Stimulated activated CD8-positive, alpha-beta memory T cell treated with anti-CD3 and anti-CD28 coated beads, Interleukin-12 subunit alpha, Interleukin-12 subunit beta, amount 100 ng/mL, for 1 hour (primary cell): Measurements from ENCODE around the gene ANK3.

Experiments used
- DNase-seq: peaks from one replicate; pipeline ENCODE4 v3.0.0-alpha.2; 2020; ENCODE audit warnings: low read depth

Gene ANK3

DNA sequence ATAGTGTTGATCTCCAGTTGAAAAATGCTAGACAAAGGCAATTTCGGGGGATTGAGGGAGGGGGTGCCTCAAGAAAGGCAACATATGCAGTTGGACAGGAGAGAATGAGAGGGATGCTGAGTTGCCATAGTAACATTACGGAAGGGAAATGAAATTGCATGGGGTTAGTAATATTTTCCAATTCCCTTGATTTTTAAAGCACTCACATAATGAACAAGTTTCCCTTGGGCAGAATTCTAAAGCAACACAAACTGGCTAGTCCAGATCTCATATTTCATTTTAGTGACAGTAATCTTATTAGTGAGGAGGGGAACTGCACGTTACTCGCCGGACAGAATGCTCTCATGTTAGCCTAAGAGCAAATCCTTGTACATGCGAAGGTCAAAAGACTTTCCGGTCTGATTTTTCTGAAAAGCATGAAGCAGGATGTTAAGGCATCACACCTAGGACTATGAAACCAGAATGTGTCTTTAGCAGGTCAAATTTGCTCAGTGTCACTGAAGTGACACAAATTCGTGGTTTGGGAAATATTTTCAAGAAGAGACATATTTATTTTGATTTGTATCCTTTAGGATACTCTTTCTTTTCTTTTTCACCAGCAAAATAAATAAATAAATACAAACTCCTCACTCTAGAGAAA is 165.5 kb downstream of the ANK3 start:
- no peak for DNase-seq

DNA sequence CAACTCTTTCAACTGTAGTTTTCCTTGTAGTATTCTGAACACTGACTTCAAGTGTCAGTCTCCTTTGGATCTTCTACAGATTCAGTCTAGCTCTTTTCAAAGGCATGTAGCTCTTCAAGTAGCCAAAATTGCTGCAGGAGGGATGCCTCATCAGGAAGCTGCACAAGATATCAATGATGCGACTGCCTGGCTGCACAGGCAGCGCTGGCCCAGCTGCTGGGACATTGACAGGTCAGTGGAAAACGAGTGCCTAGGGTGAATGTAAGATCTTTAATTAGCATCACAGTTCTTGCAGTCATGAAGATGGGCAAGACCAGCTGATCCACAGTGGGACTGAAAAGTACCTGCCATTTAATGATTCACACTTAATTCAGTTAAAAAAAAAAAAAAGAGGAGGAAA is 167.6 kb downstream of the ANK3 start:
- no peak for DNase-seq

DNA sequence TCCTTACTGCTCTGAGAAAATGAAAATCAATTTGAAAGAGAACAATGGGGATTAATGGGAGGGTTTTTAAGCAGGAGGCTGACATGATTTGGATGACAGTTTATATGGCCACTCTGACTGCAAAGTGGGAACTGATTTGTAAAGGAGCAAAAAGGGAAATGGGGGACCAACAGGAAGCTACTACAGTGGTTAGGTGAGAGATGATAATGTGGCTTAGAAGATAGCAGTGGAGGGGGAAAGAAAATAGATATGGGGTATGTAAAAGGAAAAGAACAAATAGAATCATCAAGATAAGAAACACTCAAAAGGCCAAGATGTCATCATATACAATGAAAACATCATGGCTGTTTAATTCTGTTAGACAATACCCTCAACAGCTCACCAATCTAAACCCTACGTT is 177.5 kb downstream of the ANK3 start:
- no peak for DNase-seq

DNA sequence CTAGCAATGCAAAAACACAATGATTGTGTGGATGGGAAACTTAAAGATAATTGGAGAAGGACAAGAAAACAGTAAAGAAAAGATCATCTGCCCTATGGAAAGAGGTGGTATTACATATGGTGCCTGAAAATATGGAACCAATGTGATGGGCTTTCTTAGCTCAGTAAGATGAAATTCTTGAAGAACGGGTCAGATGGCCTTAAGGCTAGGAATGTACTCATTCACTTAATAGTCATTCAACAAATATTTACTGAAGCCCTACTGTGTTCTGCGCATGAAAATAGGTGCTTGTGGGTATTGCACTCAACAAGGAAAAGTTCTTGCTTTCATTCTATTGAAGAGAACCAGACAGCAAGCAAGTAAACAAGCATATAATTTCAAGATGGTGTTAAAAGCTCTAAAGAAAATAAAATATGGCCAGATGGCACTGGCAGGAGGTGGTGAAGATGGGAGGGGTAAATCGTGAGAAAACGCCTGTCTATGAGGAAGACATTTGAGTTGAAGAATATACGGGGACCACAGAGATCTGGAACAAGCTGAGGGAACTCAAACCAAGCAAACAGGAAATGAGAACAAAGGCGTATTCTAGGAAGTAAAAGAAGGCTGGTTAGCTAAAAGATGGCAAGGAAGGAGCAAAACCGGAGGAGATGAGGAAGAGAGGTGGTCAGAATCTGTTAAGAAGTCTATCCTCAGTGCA is 179.7 kb downstream of the ANK3 start:
- no peak for DNase-seq

DNA sequence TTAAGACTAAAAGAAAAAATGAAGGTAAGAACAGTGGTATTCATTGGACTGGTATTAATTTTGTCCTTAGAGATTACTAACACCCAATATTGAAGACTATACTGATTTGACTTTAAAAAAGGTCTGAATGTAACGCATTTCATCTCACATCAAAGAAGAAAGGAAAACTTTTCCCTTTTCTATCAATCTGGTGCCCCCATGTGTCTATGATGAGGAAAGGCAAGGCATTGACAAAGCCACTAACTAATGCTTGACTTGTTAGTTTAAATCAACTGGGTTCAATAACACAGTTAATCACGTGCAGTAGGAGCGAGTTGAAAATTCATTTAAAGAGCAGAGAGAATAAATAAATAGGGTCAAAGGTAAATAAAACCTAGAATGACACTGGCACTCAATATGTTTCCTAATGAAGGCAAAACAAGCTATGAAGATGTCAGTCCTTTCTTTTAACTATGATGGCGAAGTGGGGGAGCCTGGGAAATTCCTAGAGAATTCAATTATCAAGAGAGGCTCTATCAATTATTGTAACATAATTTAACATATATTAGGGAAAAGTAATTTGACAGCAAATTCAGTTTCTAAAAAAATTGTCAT is 180.9 kb downstream of the ANK3 start:
- no peak for DNase-seq

DNA sequence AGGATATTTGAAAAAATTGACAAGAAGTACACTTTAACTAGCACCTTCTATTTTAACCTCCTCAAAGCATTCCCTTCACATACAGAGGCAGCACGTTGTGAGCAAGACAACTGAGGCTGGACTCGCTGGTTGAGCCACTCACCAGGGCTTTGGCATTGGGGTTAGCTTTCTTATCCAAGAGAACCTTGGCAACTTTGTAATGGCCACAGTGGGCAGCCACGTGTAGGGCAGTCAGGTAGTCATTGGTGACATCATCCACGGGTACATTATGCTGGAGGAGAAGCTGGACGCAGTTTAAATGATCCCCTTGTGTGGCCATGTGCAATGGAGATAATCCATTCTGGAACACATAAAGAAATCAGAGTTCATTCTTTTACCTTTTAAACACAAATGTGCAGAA is 181.8 kb downstream of the ANK3 start:
- no peak for DNase-seq

DNA sequence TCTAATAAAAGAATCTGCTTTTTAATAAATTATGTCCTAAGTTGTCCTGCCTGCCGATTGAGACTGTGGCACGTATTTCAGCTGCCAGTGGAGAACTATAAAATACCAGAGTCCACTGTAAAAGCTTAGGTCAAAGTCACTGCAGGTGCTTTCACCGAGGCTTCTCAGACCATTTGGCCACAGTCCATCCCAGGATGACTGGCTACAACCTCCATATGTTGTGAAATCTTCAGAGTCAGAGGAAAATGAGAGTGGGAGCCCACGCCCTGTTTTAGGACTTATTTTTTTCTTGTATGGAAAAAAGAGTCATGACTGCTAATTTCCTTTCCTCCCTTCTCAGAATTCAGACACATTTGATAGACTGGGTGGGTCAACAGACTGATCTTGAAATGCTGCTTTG is 182.9 kb downstream of the ANK3 start:
- DNase-seq = no peak

DNA sequence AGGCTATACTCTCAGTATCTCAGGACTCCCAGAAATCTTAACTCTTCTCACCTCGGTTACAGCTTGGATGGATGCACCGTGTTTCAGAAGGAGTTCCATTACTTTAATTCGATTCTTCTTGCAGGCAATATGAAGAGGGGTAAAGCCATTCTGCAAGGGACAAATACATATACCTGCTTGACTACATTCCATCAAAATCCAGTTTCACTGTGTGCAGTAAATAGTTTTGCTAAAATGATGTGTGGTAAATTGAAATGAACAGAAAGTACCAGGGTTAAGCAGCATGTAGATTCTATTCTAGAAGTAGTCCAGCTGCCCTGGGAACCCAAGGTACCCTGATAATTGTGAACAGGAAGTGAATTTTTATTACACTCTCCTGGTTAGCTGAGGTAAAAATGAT is 183.9 kb downstream of the ANK3 start:
- no peak for DNase-seq

DNA sequence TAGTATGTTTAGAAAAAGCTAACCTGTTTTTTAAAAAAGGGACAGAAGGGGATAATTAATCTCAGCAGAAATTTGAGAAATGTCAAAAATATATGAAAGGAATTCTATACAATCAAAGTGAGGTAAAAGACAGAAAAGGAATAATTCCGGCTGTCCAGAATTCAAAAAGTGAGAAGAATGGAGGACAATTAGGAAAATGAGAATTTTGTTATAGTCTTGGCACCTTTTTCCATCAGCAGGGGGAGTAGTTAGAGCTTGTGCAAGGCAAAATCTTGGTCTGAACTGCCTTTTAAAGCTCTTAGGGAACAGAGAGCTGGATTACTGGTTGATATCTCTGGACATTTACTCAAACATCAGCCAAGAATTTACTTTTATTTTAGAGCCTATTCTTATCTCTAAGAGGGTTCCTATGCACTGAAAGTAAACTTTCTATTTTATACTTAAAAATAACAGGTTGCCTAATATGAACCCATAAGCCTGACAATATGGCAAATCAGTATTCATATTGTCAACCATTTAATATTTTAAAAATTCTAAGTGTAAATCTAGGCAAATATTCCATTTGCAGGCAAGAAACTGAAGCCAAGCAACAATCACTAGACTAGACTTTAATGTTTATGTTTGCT is 185.6 kb downstream of the ANK3 start:
- DNase-seq = no peak

DNA sequence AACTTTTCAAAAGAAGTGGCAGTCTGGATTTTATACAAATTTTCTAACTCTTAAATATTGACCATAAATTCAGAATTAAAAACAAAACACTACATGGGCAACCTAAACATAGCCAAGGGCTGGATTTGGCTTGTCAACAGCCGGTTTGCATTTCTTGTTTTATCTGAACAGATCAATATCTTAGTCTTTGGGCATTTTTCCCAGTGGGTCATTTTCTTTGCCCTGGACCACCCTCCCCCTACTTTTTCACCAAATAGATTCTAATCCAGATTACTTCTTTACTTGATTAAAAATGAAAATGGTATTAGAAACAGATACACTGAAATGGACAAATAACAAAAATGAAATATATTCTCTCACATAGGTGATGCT is 189.0 kb downstream of the ANK3 start:
- DNase-seq = no peak

DNA sequence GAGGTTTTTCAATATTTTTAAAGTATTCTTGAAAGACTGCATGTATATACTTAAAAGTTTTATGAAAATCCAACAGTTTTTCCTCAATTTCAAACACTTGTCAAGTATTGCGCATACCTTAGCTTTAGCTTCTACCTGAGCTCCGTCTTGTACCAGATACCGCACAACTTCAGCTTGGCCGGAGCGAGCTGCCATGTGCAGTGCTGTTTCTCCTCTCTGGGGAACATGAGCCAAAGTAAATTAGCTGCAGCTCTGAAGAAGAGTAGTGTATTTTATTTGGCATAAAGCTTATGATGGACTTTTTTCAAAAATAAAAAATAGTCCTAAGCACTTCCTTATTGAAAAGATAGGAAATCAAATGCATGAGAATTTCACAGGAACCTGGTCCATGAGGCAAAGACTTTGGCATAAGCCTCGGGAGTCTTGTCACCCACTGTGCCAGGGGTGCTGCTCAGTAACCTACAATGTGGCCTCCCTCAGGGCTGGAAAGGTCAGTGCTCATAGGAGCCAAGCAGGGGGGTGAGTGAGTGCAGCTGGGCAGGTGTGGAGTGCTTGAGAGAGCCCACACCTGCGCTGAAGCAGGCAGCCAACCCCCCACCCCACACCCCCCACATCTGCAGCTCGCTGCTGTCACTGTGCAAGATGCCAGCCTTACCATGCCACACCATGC is 189.5 kb downstream of the ANK3 start:
- DNase-seq = no peak

DNA sequence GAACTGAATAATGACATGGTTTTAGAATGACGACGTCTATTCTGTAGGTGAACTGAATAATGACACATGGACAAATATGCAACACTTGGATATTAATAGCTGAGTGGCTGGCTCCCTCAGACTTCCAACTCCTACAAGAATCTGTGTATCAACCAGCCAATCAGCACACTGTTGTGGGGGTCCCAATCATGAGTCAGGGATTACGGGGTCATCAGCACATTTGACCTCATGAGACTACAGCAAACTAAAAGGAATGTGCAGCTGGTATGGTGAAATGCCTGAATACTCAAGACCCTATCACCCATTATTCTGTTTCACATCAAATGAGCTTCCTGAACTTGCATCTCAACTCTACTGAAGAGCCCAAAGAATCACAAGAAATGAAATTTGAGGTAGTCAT is 192.5 kb downstream of the ANK3 start:
- no peak for DNase-seq

DNA sequence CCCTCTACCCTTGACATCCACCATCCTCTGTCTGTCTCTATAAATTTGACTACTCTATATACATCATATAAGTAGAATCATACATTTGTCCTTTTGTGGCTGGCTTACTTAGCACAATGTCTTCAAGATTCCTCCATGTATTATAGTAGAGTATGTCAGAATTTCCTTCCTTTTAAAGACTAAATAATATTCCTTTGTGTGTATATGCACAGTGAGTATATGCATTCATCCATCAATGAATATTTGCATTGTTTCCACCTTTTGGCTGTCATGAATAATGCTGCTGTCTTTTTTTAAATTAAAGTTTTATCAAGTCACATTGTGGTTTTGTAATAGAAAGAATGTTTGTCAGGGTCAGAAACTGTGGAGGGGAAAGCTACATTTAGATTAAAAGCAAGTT is 195.3 kb downstream of the ANK3 start:
- DNase-seq = no peak

DNA sequence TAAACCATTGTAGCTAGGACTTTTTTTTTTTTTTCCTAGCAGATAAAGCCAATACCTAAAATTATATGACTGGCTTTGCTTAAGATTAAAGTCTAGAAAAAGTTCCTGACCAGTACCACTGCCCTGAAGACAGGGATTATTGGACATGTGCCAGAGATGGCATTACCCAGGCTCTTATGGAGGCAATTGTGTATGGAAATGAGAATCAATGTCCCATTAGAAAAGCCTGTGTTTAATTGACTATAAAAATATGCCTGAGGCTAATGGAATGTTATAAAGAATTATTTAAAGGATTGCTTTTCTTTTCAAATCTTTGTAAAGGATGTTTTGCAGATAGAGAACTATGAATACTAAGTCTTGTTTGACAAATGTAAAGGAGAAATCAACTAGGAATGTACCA is 196.7 kb downstream of the ANK3 start:
- no peak for DNase-seq

DNA sequence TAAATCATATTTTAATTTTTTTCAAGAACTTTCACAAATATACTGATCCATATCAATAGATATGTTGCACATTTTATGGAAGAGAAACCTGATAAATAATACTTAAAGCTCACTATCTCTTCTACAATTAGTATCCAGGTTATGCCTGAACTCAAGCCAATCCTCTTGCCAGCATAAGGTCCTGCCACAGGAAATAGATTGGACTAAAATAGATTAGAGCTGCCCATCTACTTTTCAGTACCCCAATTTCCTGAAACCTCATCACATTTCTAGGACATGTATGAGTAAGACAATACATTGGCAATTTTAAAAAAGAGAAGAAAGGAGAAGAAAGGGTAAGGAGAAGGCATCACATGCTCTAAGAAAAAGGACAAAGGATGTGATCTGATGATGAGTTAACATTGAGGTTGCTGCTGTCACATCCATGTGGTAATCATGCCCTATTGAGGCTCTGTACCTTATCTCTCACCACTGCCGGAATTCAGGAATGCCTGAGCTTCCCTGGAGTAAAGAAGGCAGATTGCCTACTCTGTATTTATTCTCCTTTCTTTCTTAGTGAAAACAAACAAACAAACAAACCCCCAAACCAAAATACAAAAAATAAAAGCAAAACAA is 199.7 kb downstream of the ANK3 start:
- no peak for DNase-seq

DNA sequence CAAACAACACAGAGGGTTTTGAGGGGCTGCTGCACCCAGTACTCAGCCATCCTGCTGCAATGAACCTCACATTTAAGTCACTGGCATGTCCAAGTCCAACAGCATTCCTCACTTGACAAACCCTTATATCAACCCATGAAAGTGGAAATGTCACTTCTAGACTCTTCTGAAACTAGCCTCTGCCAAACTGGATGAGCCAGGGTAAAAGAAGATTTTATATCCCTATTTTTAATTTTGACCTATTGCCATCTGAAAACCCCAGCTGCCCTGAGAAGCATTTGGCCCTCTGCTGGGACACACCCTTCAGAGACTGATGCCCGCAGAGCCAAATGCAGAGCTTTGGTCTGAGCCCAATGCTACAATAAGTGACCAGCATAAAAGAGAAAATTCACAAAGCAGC is 201.1 kb downstream of the ANK3 start:
- DNase-seq = no peak

DNA sequence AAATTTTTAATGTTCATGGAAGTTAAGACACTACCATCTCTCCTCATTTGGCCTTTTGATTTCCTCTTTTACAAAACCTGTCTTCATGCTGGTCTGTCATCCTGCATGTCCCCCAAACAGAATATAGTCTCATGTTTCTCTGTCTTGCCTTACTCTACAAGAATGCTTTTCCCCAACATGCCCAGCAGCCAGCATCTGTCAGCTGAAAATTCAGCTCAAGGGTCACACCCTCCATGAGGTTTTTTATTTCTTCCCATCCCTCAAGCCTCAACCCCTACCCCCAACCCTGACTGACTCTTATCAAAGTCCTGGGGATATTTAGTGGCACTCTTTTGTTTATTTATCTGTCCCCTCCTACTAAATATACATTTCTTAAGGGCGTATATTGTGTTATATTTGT is 202.0 kb downstream of the ANK3 start:
- no peak for DNase-seq

DNA sequence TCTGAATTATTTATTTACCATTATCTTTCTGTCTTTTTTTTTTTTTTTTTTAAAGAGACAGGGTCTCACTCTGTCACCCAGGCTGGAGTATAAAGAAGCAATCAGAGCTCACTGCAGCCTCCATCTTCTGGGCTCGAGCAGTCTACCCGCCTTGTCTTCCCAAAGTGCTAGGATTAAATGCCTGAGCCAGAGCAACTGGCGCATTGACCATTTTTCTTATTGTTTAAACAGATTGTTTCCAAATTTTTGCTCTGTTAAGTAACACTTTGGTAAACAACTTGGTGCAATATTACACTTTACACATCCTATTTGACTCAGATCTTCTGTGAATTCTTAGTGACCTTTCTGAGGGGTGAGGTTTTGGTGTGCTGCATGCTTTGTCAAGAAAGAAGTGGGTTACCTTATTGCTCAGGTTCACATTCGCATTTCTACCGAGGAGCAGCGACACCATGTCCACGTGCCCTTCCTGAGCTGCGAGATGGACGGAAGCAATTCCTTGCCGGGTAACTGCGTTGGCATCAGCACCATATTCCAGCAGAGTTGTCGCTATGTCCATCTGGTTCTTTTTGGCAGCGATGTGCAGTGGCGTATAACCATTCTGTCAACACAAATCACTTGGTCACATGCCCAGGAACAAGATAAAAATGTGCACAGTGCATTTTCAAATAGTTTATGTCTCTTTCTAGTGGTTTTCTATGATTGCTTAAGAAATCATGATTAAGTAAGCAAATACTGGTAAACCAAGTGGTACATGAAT is 203.2 kb downstream of the ANK3 start:
- DNase-seq = no peak

DNA sequence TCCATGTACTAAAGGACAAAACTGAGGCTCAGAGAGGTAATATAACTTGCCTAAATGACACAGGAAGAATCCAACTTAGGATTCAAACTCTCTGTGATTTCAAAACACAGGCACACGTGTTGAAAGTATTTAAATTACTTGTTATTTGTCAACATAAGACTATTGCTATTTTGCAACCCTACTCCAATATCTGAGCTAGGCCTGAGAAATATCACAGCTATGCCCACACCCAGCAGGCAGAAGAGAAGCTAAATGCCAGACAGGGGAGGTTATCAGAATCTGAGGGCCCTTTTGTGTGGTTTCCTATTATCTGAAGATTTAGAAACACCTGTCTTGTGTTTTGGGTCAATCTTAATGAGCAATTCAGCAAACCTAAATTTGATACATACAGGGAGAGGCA is 204.3 kb downstream of the ANK3 start:
- no peak for DNase-seq

DNA sequence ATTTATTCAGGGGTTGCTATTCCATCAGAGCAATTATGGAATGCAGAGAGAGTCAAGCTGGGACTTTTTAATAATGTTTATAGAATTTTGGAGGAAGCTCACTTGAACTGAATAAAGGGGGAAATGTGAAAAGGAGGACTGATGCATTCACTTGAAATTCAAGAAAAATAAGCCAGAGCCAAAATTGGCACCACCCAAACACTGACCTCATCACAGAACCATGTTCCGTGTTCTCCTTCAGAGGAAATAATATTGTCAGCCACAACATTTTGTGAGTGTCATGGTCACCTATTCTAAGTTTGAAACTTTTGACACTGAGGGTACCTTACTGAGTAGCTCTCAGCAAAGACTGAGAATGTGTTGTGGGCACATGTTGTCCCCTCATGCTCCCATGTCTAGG is 207.0 kb downstream of the ANK3 start:
- DNase-seq = no peak

DNA sequence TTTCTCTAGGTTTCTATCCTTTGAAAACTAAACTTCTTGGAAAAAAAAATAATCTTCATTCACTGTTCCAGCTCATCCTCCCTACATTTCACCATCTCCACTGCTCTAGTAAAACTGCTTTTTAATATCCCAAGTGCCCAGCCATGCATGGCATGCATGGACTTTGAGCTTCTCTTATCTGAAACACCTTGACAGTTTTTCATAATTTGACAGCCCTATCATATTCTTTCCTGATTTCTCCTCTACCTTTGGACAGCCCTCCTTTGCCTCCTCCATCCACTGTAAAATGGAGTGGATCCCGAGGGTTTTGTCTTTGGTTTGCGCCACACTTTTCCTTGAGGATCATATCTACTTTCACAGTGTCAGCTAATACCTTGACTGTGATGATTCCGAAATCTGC is 212.8 kb downstream of the ANK3 start:
- no peak for DNase-seq
